Neural progenitor cell (in vitro differentiated cells): ENCODE data around the gene B3GNT5.

Source experiments
- CTCF ChIP-seq: fragments of 200-600 bp; sonication (generic); IDR thresholded peaks from 2 replicates; pipeline ENCODE4 v1.5.1; 2017; ENCODE audit warnings: antibody characterized with exemption, mild to moderate bottlenecking
- EZH2 ChIP-seq: fragments of 200-600 bp; sonication (generic); IDR thresholded peaks from 2 replicates; pipeline ENCODE4 v1.6.1; 2017; ENCODE audit warnings: antibody characterized with exemption, mild to moderate bottlenecking, moderate library complexity

GRCh38 chr3:183211352-183211751 lies 41.7 kb upstream of the B3GNT5 start:
- TF ChIP-seq CTCF: no peak
- no peak for TF ChIP-seq EZH2
